GM21723 (cell line): ENCODE data around the gene KIF24.
"Not testable (repeated sequence)": the region's sequence is repeated elsewhere in the genome, so short reads cannot be mapped to it uniquely, and the experiment has no call there.

ENCODE experiments used
- ATAC-seq: cut with Tn5 transposase; IDR thresholded peaks from one replicate; pipeline ENCODE4 v1.9.1; 2021; ENCODE audit warnings: mild to moderate bottlenecking, moderate library complexity; ENCODE audit not compliant: unreplicated experiment

Gene KIF24

GRCh38 chr9:34332076-34332964 is 3.3 kb upstream of the KIF24 start:
- no peak for ATAC-seq

- no peak for ATAC-seq
Observed at GRCh38 chr9:34331196-34331595, 2.1 kb upstream of the KIF24 start.

- ATAC-seq: peak; percentile 7
Observed at GRCh38 chr9:34328500-34328986, 525 bp downstream of the KIF24 start.

GRCh38 chr9:34326690-34327089 is 2.4 kb downstream of the KIF24 start:
- no peak for ATAC-seq

- ATAC-seq: no peak
Observed at GRCh38 chr9:34322899-34323591, 6.0 kb downstream of the KIF24 start.

- ATAC-seq: no peak
Observed at GRCh38 chr9:34321451-34321850, 7.6 kb downstream of the KIF24 start.

- no peak for ATAC-seq
Observed at GRCh38 chr9:34318163-34318790, 10.8 kb downstream of the KIF24 start.

- no peak for ATAC-seq
Observed at GRCh38 chr9:34317436-34317835, 11.6 kb downstream of the KIF24 start.

GRCh38 chr9:34311499-34312185 is 17.4 kb downstream of the KIF24 start:
- no peak for ATAC-seq

- ATAC-seq: no peak
Observed at GRCh38 chr9:34310215-34310614, 18.9 kb downstream of the KIF24 start.

GRCh38 chr9:34308316-34308715 is 20.8 kb downstream of the KIF24 start:
- ATAC-seq: not testable (repeated sequence)

GRCh38 chr9:34301064-34301463 is 28.0 kb downstream of the KIF24 start:
- not testable (repeated sequence) for ATAC-seq

GRCh38 chr9:34292552-34292951 is 36.5 kb downstream of the KIF24 start:
- no peak for ATAC-seq

GRCh38 chr9:34291423-34291822 is 37.6 kb downstream of the KIF24 start:
- no peak for ATAC-seq

- no peak for ATAC-seq
Observed at GRCh38 chr9:34291023-34291422, 38.0 kb downstream of the KIF24 start.

GRCh38 chr9:34289159-34289558 is 39.9 kb downstream of the KIF24 start:
- no peak for ATAC-seq

GRCh38 chr9:34282096-34282495 is 47.0 kb downstream of the KIF24 start:
- no peak for ATAC-seq

GRCh38 chr9:34279411-34279810 is 49.7 kb downstream of the KIF24 start:
- ATAC-seq: no peak
